ENCODE data around the gene ANO10.
"Not testable (repeated sequence)": the region's sequence is repeated elsewhere in the genome, so short reads cannot be mapped to it uniquely, and the experiment has no call there.

The ANO10 gene, protein sequence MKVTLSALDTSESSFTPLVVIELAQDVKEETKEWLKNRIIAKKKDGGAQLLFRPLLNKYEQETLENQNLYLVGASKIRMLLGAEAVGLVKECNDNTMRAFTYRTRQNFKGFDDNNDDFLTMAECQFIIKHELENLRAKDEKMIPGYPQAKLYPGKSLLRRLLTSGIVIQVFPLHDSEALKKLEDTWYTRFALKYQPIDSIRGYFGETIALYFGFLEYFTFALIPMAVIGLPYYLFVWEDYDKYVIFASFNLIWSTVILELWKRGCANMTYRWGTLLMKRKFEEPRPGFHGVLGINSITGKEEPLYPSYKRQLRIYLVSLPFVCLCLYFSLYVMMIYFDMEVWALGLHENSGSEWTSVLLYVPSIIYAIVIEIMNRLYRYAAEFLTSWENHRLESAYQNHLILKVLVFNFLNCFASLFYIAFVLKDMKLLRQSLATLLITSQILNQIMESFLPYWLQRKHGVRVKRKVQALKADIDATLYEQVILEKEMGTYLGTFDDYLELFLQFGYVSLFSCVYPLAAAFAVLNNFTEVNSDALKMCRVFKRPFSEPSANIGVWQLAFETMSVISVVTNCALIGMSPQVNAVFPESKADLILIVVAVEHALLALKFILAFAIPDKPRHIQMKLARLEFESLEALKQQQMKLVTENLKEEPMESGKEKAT

DNA sequence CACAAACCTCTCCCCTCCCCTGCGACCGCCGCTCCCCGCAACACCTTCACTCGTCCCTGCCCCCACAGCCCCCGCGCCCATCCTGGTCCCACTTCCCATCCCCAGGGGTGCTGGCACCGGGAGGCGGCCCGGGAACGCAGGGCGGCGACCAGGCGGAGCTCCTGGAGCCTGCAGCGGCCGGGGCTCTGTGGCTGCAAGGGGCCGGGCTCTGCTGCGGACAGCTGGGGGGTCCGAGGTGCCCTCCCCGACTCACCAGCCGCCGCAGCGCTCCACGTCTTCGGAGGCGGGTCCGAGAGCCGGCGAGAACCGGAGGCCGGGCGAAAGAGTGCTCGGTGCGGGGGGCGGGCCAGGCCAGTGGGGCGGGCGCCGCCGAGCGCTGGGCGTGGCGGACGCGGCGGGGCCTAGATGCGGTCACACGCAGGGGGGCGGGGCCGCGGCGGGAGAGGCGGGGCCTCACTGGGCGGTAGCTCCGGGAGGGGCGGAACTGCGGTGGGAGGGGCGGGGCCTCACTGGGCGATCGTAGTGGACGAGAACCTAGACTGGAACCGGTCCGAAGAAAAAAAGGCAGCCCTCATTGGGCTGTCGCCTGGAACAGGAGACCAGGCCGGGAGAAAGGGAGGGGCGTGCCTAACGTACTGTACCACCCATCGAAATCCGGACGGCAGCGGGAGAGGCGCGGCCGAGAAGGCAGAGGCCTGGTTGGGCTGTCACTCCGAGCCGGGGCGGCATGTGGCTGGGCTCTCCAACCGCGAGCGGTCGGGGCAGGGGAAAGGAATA is at the start of gene ANO10:
ANO10 (minus strand) TSS at position 356 of the 777 bp plus-strand sequence. CDS start 16,159 bp downstream, outside the sequence.
- peak; percentile 99 for DNase-seq

DNA sequence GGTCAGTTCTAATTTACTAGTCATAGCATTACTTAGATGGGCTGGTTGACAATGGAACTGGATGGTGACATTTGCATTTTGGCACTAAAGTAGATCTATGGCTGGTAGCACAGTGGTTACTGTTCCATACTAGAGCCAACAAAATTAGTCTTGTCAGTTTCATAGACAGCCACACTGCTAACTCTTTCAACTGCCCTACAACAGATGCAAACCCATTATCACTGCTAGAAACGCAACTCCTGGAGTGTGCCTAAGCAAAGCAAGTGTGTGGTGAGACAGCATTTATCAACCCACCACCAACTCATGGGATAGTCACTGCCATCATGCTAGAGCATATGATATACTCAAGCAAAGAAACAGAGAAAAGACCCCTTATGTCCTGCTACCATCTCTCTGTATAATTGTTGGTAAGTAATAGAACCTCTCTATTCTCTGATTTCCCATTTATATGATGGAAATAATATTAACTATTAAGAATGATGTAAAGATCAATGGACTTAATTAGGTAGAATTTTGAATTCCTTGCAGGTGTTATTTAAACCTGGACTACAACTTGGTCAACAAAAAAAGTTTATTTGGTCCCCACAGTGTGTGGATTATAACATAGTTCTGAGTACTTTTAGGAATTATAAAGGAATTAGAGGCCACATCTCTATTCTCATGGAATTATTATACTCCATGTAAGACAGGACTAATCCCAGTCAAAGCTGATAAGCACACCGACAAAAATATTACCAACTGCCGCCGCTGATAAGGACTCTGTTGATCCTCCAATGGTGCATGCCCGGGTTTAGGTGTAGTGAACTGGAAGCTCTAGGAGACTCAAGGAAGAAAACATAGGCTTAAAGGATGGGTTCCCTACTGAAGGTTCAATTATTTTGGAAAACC is 49.1 kb upstream of the ANO10 start:
- peak; percentile 45 for DNase-seq

DNA sequence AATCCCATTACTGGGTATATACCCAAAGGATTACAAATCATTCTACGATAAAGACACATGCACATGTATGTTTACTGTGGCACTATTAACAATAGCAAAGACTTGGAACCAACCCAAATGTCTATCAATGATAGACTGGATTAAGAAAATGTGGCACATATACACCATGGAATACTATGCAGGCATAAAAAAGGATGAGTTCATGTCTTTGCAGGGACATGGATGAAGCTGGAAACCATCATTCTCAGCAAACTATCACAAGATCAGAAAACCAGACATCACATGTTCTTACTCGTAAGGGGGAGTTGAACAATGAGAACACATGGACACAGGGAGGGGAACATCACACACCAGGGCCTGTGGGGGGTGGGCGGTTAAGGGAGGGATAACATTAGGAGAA is 43.2 kb upstream of the ANO10 start:
- DNase-seq: not testable (repeated sequence)

DNA sequence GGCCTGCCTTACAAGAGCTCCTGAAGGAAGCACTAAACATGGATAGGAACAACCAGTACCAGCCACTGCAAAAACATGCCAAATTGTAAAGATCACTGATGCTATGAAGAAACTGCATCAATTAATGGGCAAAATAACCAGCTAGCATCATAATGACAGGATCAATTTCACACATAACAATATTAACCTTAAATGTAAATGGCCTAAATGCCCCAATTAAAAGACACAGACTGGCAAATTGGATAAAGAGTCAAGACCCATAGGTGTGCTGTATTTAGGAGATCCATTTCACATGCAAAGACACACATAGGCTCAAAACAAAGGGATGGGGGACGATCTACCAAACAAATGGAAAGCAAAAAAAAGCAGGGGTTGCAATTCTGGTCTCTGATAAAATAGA is 39.6 kb upstream of the ANO10 start:
- DNase-seq: not testable (repeated sequence)

DNA sequence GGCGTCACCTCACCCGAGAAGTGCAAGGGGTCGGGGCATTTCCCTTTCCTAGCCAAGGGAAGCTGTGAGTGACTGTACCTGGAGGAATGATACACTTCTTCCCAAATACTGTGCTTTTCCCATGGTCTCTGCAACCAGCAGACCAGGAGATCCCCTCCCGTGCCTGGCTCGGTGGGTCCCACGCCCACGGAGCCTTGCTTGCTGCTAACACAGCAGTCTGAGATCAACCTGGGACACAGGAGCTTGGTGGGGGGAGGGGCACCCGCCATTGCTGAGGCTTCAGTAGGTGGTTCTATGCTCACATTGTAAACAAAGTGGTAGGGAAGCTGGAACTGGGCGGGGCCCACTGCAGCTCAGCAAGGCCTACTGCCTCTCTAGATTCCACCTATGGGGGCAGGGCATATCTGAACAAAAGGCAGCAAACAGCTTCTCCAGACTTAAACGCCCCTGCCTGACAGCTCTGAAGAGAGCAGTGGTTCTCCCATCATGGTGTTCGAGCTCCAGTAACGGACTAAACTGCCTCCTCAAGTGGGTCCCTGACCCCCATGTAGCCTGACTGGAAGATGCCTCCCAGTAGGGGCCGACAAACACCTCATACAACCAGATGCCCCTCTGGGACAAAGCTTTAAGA is 37.6 kb upstream of the ANO10 start:
- DNase-seq: no peak

DNA sequence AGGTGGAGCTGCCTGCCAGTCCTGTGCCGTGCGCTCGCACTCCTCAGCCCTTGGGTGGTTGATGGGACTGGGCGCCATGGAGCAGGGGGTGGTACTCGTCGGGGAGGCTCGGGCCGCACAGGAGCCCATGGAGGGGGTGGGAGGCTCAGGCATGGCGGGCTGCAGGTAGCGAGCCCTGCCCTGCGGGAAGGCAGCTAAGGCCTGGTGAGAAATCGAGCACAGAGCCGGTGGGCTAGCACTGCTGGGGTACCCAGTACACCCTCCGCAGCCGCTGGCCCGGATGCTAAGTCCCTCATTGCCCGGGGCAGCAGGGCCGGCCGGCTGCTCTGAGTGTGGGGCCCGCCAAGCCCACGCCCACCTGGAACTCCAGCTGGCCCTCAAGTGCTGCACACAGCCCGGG is 34.6 kb upstream of the ANO10 start:
- not testable (repeated sequence) for DNase-seq

DNA sequence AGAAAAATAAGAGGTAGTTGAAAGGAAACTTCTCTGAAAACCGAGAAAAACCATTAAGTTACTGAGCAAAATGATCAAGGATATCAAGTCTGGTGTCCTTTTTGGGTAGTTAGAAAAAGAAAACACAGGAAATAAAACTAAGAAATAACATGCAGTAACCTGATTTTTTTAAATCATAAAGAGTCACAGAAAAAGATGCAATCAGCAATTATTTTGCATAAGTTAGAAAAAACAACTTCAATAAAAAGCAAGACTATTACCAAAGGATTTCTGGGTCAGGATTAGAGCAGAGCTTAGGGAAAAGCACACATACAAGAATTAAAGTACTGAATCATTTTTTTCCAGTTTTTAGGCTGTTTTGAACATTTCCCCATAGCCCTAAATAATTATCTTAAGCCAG is 28.5 kb upstream of the ANO10 start:
- DNase-seq: no peak

DNA sequence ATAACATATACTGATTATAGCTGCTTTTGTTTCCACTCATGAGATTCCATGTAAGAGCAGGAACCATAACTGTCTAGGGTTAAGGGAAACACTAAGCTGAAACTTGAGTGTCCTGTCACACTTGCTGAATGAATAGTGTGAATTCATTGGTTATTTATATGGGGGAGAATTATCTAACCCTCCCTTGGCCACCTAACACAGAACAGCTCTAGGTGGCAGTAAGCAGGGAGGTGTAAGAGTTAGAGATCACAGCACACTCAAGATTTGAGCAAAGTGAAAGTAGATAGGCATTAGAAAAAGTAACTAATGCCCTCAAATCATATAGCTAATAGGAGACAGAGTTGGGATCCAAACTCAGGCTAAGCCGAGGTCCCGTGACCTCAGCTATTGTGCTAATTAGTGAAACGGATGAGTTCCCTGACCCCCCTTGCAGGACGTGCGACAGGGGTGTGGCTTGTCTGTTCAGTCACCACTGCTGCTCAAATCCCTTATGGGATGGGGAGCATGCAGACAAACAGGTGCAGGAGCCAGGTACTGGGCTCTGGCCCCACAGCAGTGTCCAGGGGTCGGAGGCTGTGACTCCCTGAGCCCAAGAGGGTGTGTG is 27.7 kb upstream of the ANO10 start:
- peak; percentile 40 for DNase-seq

DNA sequence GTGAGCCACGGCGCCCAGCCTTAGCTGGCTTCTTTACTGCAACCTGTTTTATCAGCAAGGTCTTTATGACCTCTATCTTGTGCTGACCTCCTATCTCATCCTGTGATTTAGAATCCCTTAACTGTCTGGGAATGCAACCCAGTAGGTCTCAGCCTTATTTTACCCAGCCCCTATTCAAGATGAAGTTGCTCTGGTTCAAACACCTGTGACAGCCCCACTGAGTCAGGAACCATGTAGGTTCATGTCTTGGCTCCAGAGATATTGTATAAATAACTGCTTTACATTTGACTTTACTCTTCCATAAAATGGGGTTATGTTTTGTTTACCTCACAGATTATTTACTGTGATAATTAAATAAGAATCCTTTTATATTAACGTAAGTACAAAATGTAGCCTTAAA is 27.1 kb upstream of the ANO10 start:
- DNase-seq: no peak

DNA sequence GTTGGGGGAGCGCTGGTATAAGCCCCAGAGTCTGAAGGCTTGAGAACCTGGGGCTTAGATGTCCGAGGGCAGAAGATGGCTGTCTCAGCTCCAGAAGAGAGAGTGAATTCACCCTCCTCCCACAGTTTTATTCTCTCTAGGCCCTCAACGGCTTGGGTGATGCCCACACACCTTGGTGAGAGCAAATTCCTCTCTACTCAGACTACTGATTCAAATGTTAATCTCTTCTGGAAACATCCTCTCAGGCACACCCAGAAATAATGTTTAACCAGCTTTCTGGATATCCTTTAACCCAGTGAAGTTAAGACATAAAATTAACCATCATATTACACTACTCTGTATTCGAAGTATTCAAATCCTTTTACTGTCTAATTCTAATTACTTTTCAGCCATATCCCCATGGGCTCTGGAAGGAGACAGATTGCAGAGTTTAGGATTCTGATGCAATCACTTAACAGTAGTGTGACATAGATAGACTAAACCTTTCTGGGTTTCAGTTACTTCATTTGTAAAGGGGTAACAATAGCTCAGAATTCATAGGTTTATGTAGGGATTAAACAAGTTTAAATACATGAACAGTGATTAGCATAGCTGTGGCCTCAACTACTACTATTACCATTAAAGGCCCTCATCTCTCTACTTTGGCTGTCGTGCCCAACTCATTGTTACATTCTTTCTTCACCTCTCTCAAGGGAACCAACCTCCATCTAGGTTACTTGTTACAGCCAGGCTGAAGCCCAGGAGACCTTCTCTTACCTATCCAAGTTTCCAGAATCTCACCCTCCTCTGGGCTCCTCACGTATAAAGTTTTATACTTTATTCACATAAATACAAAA is 25.7 kb upstream of the ANO10 start:
- peak; percentile 36 for DNase-seq

DNA sequence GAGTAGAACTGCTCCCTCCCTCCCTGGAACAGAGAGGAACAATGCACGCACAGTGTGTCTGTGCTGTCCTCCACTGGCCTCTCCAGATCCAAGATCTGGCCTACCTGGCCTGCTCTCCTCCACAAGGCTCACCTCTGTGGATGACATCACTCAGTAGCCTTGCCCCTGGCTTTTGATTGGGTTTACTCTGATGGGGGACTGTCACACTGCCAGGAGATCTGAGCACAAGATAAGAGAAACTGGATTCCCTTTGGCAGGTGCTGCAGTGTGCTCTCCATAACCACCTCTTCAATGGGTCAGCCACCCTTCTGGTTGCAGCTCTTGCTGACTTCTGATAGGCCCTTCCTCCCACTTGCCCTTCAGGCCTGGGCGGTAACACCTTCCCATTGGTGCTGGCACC is 22.6 kb upstream of the ANO10 start:
- DNase-seq: no peak

DNA sequence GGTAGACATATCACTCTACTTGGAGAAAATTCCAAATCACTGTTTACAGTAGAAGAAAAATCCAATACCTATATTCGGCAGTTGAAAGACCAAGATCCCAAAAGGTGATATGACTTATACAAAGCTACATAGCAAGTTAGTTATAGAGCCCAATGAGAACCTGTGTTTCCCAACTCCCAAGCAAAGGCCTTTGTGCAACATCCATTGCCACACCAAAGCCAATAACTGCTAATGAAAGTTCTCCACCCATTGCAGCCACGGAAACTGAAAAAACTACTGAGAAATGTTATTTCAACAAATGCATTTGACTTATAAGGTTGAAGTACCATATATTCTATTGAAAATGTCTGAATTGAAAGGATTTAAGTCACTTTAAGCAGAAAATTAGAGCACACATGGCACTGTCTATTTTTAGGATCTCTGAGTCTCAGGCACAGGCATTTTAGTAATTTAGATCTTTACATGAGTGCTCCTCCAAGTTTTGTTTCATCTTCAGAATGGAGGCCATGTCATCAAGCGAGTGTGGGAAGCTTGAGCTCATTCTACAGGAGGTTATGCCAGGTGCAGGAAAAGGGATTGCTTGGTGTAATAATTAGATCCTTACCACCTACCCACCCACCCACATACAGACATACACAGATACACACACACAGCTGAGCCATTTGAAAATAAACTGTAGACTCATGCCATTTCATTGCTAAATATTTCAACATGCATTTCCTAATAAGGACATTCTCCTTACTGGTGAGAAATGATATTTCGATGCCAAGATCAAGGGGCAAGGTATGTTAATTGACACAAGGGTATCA is 19.7 kb upstream of the ANO10 start:
- no peak for DNase-seq

DNA sequence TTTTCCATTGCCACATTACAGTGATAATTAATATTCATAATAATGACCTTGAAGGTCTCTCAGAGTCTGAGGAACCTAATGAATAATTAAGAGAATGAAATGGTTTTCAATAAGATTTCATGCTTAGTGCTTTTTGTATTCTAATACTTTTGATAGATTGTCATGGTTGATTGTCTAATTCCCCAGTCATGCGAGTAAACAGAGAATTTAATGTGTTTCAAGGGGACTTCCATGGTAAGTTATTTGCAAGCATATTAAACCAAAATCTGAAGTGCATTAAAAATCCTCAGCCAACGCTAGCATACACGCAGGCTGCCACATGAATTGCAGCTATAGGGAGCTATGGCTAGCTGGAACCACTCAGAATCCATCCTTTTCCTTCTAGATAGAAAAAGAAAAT is 18.9 kb upstream of the ANO10 start:
- DNase-seq: no peak

DNA sequence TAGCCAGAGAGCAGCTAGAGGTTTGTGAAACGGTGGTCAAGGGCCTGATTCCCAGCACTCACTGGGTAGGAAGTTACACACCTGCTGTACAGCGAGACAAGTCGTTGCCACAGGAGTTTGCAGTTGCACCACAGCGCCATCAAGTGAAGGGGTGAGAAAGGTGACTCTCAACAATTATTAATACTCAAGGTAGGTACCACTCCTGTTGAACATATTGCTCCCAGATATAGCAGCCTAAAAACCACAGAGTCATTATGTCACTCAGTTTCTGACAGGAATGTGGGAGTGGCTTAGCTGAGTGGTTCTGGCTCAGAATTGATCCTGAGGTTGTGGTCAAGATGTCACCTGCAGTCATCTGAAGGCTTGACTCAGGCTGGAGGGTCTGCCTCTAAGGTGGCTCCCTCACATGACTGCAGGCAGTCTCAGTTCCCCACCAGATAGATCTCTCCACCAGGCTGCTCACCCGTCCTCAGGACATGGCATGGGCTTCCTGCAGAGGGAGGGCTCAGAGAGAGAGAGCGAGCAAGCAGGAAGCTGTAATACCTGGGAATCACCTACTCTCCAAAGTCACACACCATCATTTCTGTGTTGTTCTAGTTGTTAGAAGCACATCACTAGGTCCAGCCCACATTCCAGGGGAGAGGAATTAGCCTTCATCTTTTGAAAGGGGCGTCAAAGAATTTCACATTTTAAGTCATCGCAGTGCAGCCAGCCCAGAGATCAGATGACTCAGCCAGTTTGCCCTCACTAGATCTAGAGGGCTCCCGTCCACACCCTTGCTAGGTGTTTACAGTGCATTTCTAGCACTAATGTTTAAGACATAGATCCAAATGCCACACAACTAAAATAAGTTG is 17.0 kb upstream of the ANO10 start:
- DNase-seq: peak; percentile 43

DNA sequence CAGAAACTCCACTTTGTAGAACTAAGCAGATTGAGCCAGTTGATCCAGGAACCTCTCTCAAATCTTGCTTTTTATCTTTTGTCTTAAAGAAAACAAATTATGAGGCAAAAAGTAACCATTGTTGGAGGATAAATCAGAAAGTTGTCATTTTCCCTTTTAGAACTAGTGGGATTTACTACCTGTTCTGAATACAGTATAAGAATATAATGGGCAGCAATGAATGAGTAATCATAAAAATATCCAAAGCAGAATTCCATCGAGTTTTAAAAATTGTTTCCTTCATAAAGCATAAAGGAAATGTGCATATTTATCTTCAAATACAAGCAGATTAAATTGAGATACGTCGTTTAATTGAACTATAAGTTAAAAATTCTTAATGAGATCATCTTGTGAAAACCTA is 15.9 kb upstream of the ANO10 start:
- DNase-seq: no peak

DNA sequence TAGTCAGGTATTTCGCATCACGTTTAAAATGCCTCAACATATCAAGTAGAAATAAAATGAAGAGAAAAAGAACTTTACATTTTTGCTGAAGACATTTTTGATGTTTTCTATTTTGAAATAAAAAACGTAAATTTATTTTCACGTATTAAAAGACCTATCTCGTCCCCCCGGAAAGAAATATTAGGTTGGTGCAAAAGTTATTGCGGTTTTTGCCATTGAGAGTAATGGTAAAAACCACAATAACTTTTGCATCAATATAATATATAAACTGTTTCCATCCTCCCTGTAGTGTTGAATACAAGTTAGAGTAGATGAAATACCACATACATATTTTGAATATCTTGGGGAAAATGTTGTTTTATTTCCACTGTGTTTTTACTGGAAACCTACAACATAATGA is 11.2 kb upstream of the ANO10 start:
- DNase-seq: no peak

DNA sequence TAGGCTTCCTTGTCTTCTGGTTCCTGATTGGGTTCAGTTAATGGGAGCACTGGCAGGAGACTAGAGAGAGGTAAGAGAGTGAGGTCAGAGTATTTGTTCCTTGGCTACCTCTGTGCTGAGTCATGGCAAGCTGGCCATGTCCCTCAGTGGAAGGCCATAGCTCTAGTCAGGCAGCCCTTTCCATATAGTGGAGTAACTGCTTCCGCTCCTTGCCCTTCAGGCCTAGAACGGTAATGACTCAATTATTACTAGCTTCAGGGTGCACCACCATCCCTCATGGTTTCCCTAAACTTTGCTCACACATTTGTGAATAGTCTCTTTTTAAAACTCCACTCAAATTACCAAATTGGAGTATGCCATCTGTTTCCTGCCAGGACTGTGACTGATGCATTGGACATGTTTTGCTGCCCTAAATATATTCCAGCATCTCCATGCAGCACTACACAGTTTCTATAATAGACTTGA is 10.5 kb upstream of the ANO10 start:
- no peak for DNase-seq

DNA sequence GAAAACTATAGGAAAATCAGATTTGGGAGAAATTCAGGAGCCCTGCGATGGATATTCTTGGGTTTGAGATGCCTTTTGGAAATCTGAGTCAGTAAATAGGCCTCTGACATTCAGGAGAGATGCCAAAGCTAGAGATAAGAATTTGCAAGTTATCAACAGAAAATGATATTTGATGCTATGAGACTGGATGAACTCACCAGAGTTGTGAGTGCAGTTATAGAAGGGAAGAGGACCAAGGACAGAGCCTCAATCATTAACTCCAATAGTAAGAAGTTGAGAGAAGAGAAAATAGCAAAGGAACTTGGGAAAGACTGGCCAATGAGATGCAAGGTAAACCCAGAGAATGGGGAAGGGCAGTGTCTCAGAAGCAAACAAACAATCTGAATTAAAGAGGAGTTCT is 7.9 kb upstream of the ANO10 start:
- no peak for DNase-seq

DNA sequence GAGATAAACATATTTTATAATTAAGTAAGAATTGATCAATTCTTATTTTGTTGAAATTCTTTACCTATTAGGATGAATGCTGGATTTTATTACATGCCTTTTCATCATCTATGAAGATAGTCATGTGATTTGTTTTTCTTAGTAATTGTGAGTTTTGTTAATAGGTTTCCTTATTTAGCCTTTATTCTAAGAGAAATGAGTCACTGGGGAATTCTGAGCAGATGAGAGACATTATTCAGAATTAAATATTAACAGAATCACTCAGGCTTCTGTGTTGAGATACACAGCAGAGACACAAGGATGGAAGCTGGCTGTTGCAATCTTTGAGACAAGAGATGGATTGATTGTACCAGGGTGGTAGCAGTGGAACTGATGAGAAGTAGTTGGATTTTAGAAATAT is 7.4 kb upstream of the ANO10 start:
- no peak for DNase-seq
